Inflammatory macrophage treated with lipopolysaccharide for 1 hour (primary cell): Measurements from ENCODE around the gene ADAMTS14.
A peak's percentile ranks its signal among the peaks of the same experiment; 100 is the strongest.
"Not testable (repeated sequence)": the region's sequence is repeated elsewhere in the genome, so short reads cannot be mapped to it uniquely, and the experiment has no call there.

Experiments used
- DNase-seq, 2 donors: peaks; one replicate each; pipeline ENCODE4 v3.0.0-alpha.2; 2020 to 2022

The ADAMTS14 gene

DNA sequence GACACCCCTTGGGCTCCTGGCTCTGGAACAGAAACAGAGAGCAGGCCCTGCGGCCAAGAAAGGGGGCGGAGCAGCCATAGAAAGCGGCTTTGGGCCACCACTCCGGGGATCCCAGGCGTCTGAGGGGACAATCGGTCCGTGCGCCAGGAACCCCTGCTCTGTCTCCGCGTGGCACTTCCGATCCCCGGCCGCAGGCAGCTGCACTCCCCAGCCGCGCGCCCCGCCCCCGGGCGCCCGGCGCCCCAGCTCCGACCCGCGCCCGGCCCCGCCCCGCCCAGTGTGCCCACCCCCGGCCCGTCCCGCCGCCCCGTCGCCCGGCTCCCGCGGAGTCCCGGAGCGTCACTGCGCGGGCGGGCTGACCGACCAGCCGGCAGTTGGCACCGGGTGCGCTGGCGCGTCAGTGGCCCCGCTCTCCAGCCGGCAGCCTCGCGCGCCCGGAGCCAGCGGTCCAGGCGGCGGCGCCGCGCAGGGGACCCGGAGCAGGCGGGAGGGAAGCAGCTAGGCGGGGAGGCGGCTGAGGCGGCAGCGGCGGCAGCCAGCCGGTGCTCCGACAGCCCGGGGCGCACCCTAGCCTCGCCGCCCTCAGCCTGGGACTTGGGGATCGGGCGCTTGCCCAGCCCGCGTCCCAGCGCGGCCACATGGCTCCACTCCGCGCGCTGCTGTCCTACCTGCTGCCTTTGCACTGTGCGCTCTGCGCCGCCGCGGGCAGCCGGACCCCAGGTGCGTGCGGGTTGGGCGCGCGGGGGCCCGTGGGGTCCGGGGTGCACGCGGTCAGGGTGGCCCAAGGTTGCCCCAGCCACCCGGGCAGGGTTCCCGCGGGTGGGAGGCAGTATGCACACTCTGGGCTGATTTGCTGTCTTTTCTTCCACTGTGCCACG lies at the start of gene ADAMTS14:
Gene ADAMTS14, plus strand, starts transcription at position 342 of the 878 bp plus-strand sequence. Its CDS starts 297 bp downstream, at position 639.
- no peak for DNase-seq

GRCh38 chr10:70622541-70622940 lies 49.8 kb upstream of the ADAMTS14 start:
- no peak for DNase-seq

GRCh38 chr10:70622981-70623844 lies 49.1 kb upstream of the ADAMTS14 start:
- DNase-seq, result no peak

GRCh38 chr10:70626056-70626455 lies 46.2 kb upstream of the ADAMTS14 start:
- no peak for DNase-seq

- no peak for DNase-seq
These were observed 43.0 kb upstream of the ADAMTS14 start for GRCh38 chr10:70629338-70629737.

DNA sequence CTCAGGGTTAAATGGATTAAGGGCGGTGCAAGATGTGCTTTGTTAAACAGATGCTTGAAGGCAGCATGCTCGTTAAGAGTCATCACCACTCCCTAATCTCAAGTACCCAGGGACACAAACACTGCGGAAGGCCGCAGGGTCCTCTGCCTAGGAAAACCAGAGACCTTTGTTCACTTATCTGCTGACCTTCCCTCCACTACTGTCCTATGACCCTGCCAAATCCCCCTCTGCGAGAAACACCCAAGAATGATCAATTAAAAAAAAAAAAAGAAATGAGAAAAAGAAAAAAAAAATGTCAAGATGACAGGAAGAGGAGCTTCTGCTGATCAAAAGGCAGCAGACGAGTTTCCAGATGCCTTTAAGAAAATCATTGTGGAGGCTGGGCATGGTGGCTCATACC lies 40.6 kb upstream of the ADAMTS14 start:
- not testable (repeated sequence) for DNase-seq

GRCh38 chr10:70634011-70634410 lies 38.3 kb upstream of the ADAMTS14 start:
- no peak for DNase-seq

- not testable (repeated sequence) for DNase-seq
These were observed 37.8 kb upstream of the ADAMTS14 start for GRCh38 chr10:70634515-70634914.

- not testable (repeated sequence) for DNase-seq
These were observed 32.5 kb upstream of the ADAMTS14 start for GRCh38 chr10:70639640-70640383.

GRCh38 chr10:70643272-70643671 lies 29.0 kb upstream of the ADAMTS14 start:
- DNase-seq, result not testable (repeated sequence)

DNA sequence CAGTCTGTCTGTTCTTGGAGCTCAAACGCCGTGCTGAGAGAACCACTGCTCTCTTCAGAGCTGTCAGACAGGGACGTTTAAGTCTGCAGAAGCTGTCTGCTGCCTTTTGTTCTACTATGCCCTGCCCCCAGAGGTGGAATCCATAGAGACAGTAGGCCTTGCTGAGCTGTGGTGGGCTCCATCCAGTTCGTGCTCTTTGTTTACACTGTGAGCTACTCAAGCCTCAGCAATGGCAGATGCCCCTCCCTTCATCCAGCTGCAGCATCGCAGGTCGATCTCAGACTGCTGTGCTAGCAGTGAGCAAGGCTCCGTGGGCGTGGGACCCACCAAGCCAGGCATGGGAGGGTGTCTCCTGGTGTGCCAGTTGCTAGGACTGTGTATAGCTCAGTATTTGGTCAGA lies 27.3 kb upstream of the ADAMTS14 start:
- DNase-seq, result not testable (repeated sequence)

GRCh38 chr10:70647086-70647485 lies 25.2 kb upstream of the ADAMTS14 start:
- DNase-seq, result no peak

- DNase-seq, result no peak
These were observed 23.9 kb upstream of the ADAMTS14 start for GRCh38 chr10:70648427-70648826.

DNA sequence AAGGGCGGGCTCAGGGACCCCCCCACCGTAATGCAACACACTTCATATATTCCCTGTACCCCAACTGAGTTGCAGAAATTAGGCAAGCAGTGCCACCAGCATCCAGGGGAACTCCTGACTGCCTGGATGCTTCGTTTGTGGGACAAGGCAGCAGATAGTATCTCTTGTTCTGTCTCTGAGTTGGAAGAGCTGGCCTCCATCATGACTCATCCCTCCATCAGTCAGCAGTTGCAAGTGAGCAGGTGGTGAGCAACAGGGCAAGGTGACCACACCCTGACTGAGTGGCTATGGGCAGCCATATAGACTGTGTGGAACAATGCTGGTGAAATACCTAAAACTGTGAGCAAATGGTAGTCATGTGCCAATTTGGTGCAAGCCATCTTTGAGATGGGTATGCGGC lies 22.8 kb upstream of the ADAMTS14 start:
- no peak for DNase-seq

DNA sequence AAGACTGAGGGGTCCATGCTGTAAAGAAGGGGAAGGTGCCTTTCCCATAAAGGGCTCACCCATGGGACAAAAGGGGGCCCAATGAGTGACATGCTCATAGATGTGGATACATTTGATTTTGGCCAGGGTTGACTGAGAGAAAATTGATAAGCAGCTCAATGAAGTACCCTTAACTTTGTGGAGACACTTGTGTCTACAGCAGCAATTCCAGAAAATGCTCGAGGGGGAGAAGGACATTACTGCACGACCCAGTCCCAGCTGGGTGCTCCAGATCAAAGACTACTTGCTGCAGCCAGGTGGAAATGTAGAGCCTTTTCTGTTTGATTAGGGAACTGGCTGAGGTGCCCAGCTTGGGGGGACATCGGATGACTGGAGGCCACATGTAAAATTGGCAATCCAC lies 22.2 kb upstream of the ADAMTS14 start:
- no peak for DNase-seq

GRCh38 chr10:70650718-70651117 lies 21.6 kb upstream of the ADAMTS14 start:
- DNase-seq, result no peak

GRCh38 chr10:70651661-70652060 lies 20.6 kb upstream of the ADAMTS14 start:
- DNase-seq, result no peak

DNA sequence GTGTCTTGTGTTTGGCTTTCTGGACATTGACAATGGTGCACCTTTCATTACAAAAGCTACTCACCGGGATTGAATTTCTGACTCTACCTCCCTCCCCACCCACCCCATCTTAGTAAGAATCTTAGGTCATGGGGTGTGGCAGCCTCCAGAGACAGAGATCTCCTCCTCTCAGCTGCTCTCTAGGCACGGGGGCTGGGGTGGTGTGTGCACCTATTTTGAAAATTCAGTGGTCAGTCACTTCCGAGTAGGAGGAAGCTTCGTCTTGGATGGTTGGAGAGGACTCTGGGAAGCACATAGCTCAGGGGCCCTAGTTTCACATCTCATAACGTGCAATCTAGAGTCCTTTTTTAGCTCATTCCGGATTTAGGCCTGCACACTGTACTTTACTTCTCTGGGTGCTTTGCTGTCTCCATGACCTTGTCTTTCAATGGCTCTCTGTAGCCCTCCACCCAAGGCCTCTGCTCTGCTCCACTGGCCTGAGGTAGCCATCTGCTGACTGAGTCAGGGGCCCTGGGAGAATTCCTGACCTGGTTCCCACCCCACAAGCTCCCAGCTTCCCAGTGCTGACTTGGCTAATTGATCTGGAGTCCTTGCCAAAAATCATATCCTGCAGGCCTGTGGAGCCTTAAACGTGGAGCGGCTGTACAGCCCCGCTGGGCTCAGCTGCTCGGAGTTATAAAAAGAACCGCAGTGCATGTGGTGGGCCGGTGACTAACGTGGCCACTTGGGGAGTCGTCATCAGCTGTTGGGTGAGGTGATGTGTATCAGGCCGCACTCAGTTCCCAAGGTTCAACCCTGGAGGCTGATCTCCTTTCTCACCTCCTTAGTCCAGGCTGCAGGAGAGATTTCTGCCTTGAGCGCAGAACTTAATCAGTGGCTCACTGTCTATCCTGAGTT lies 19.3 kb upstream of the ADAMTS14 start:
- DNase-seq, result no peak

DNA sequence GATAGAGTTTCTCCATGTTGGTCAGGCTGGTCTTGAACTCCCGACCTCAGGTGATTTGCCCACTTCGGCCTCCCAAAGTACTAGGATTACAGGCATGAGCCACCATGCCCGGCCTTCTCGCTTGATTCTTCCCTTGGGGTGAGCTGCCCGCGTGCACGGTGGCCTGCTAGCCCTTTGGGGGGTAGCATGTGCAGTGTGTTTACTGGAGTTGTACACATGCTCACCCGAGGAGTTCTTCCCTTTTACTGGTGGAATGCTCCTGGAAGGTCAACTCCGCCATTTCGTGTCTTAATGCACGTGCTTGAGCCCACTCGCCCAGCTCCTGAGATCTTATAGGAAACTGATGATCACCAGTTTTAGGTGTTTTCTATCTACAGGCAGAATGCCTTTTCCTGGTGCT lies 17.0 kb upstream of the ADAMTS14 start:
- DNase-seq, result no peak

- DNase-seq, result peak; percentile 90 to 98
These were observed 15.8 kb upstream of the ADAMTS14 start for GRCh38 chr10:70656489-70656888.

DNA sequence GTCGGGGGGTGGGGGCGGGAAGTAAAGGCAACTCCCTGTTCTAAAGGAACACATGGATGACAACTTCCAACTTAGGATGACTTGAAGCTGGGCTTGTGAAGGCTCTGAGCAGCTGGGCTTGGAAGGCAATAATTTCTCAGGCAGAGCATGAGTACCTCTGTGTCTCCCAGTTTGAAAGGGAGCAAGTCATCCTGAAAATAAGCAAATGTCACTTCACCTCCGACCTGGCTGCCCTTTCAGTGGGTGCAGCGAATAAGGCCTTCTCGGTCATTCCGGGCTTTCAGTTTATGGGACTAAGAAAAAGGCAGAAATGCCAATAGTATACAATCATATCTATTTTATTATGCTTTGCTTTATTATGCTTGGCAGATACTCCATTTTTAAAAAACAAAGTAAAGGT lies 15.3 kb upstream of the ADAMTS14 start:
- DNase-seq, result no peak

DNA sequence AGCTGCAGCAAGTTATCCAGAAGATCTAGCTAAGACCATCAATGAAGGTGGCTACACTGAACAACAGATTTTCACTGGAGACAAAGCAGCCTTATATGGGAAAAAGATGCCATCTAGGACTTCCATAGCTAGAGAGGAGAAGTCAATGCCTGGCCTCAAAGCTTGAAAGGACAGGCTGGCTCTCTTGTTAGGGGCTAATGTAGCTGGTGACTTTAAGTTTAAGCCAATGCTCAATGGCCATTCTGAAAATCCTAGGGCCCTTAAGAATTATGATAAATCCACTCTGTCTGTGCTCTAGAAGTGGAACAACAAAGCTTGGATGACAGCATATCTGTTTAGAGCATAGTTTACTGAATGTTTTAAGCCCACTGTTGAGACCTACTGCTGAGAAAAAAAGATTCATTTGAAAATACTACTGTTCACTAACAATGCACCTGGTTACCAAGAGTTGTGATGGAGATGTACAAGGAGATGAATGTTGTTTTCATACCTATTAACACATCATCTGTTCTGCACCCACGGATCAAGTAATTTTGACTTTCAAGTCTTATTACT lies 13.6 kb upstream of the ADAMTS14 start:
- DNase-seq, result no peak
